K562 (cell line): ENCODE measurements around the gene SPIRE1. TPM values are rescaled to one million over a fixed set of nuclear protein-coding genes. Genes with fewer than 3 reads are reported as not detected.
A peak's percentile ranks its signal among the peaks of the same experiment; 100 is the strongest.

Experiments
- ATAC-seq: fragments of 200-7000 bp; cut with Tn5 transposase; 3 replicates; pipeline ENCODE4 v1.9.1; 2020; ENCODE audit warnings: moderate library complexity
- BruUV-seq: library from RNA; stranded (reverse); fragments of 400-500 nt; replicated peaks from 2 replicates; lab custom pipeline; 2021; lab: Mats Ljungman, UMichigan
- CTCF ChIA-PET: fragments of 300-600 bp; formaldehyde crosslinking; extraction: SDS; loops from one replicate; lab custom pipeline; 2021; ENCODE audit warnings: low intra/inter-chr PET ratio; lab: Yijun Ruan, JAX
- POLR2A ChIA-PET: fragments of 300-600, 350-650 bp; sonication (Branson Sonifier 250); formaldehyde crosslinking; extraction: SDS; loops from one replicate; lab custom pipeline; 2021; ENCODE audit warnings: antibody characterized with exemption, inconsistent platforms; lab: Yijun Ruan, JAX
- DNase-seq, 4 experiments: peaks; one replicate each; pipeline versions ENCODE4 v3.0.0 to v3.0.0-alpha.2; 2011 to 2018; ENCODE audit warnings: low spot score in 3 of 4, mixed read lengths in 3 of 4; ENCODE audit errors: extremely low read depth in 1 of 4
- FAIRE-seq: peaks from 2 replicates; lab custom pipeline; 2011; peaks lifted over from hg19 to GRCh38; lab: Jason Lieb, UNC
- H2AFZ ChIP-seq: 2 replicates; pipeline ENCODE4 v1.6.0; 2011; ENCODE audit warnings: low read depth, low read length, control low read depth, inconsistent platforms
- H3K27ac ChIP-seq: fragments of 200-600 bp; 3 replicates; pipeline ENCODE4 v1.8.0; 2011; ENCODE audit warnings: low read depth, mild to moderate bottlenecking, control low read depth, inconsistent platforms, low read length, moderate library complexity, mixed read lengths; ENCODE audit errors: extremely low read depth
- H3K27me3 ChIP-seq, 2 experiments: fragments of 300-600 bp in 1 of 2; 2 replicates in 1 of 2; 3 replicates in 1 of 2; pipeline versions ENCODE4 v1.6.0 to v1.8.0; 2011; ENCODE audit warnings: inconsistent platforms in 2 of 2, low read length in 2 of 2, mild to moderate bottlenecking in 1 of 2, mixed read lengths in 1 of 2, moderate library complexity in 1 of 2; ENCODE audit not compliant: control insufficient read depth in 2 of 2, insufficient read depth in 2 of 2
- H3K36me3 ChIP-seq: fragments of 300-600 bp; 3 replicates; pipeline ENCODE4 v1.8.0; 2011; ENCODE audit warnings: mild to moderate bottlenecking, low read length, inconsistent platforms; ENCODE audit not compliant: control insufficient read depth, insufficient read depth
- H3K4me1 ChIP-seq, 2 experiments: fragments of 200-600 bp in 1 of 2; replicated peaks in 1 of 2; 2 replicates in 1 of 2; 3 replicates in 1 of 2; pipeline versions ENCODE4 v1.5.1 to v1.8.0; 2011; ENCODE audit warnings: inconsistent platforms in 2 of 2, low read length in 2 of 2, mild to moderate bottlenecking in 1 of 2, mixed read lengths in 1 of 2, moderate library complexity in 1 of 2; ENCODE audit not compliant: control insufficient read depth in 2 of 2, insufficient read depth in 2 of 2
- H3K4me2 ChIP-seq: 2 replicates; pipeline ENCODE4 v1.6.1; 2011; ENCODE audit warnings: low read length, control low read depth, inconsistent platforms, mixed read lengths; ENCODE audit not compliant: insufficient read depth
- H3K4me3 ChIP-seq: fragments of 200-600 bp; sonication (generic), shearing (Covaris generic); 2 replicates; pipeline ENCODE4 v1.5.1; 2016; ENCODE audit warnings: control low read depth, inconsistent platforms
- H3K79me2 ChIP-seq: fragments of 200-600 bp; 3 replicates; pipeline ENCODE4 v1.8.0; 2011; ENCODE audit warnings: low read length, inconsistent platforms; ENCODE audit not compliant: control insufficient read depth, insufficient read depth
- H3K9ac ChIP-seq, 2 experiments: 2 replicates each; pipeline versions ENCODE4 v1.6.0 to v1.6.1; 2011; ENCODE audit warnings: low read depth in 2 of 2, low read length in 2 of 2, control low read depth in 1 of 2, inconsistent platforms in 1 of 2, mild to moderate bottlenecking in 1 of 2, mixed read lengths in 1 of 2; ENCODE audit not compliant: insufficient read depth in 1 of 2
- H3K9me1 ChIP-seq: one replicate; pipeline ENCODE4 v1.6.0; 2011; ENCODE audit warnings: inconsistent platforms, mild to moderate bottlenecking, low read length, moderate library complexity; ENCODE audit not compliant: control insufficient read depth, insufficient read depth
- H3K9me3 ChIP-seq: replicated peaks from 2 replicates; pipeline ENCODE4 v1.5.1; 2011; ENCODE audit warnings: low read depth, low read length, inconsistent platforms; ENCODE audit not compliant: control insufficient read depth, insufficient read depth
- H4K20me1 ChIP-seq: replicated peaks from 2 replicates; pipeline ENCODE4 v1.6.1; 2011; ENCODE audit warnings: low read length, inconsistent platforms, mixed read lengths; ENCODE audit not compliant: control insufficient read depth, insufficient read depth
- HDAC8 ChIP-seq: fragments of 450-650 bp; IDR thresholded peaks from 2 replicates; pipeline ENCODE4 v1.6.1; 2016; ENCODE audit warnings: mild to moderate bottlenecking, missing genetic modification characterization, moderate library complexity, missing compliant biosample characterization
- MAFF ChIP-seq: IDR thresholded peaks from 2 replicates; pipeline ENCODE4 v1.6.1; 2012; ENCODE audit warnings: low read length, improper control_type of control experiment
- MCM5 ChIP-seq: fragments of 450-650 bp; IDR thresholded peaks from 2 replicates; pipeline ENCODE4 v1.6.1; 2016; ENCODE audit warnings: low read depth
- MEF2D ChIP-seq: conservative IDR thresholded peaks from 2 replicates; pipeline ENCODE4 v1.6.1; 2016; ENCODE audit warnings: low read depth, missing genetic modification characterization, missing compliant biosample characterization
- NELFE ChIP-seq: IDR thresholded peaks from 2 replicates; pipeline ENCODE4 v1.6.1; 2011; ENCODE audit warnings: mild to moderate bottlenecking; ENCODE audit not compliant: insufficient read depth, insufficient read length
- POU5F1 ChIP-seq: fragments of 150-350 bp; IDR thresholded peaks from 2 replicates; pipeline ENCODE4 v1.6.1; 2014; ENCODE audit warnings: borderline replicate concordance, low read length, low read depth, mild to moderate bottlenecking; ENCODE audit not compliant: partially characterized antibody
- RBM25 ChIP-seq: fragments of 200-400 bp; formaldehyde crosslinking; IDR thresholded peaks from 2 replicates; pipeline ENCODE4 v1.6.1; 2018; ENCODE audit warnings: low read length, low read depth, moderate library complexity; ENCODE audit not compliant: severe bottlenecking
- WGBS: fragments of 100-300 bp; shearing (Covaris generic); methylation state at CpG from one replicate; pipeline ENCODE4 v1.1.6; 2016; ENCODE audit warnings: low coverage, mixed read lengths; ENCODE audit not compliant: insufficient coverage; ENCODE audit errors: missing lambda C conversion rate; 5-methylcytosine and 5-hydroxymethylcytosine counted together
- in situ Hi-C: fragments of 300-500 bp; cut with MboI; formaldehyde crosslinking; loops from 4 replicates; pipeline ENCODE4 v1.15.0; 2018; ENCODE audit warnings: inconsistent platforms, mixed read lengths
- intact Hi-C: fragments of 100-400 bp; cut with micrococcal nuclease; formaldehyde crosslinking; loops from 2 replicates; pipeline ENCODE4 v1.14.2; 2022
- polyA plus RNA-seq, 8 experiments: library from polyadenylated mRNA; depleted of rRNA in 4 of 8; stranded (reverse) in 5 of 8; unstranded in 3 of 8; fragments of >200 nt; fragmentation: Nextera tagmentation in 2 of 8; fragmentation: Illumina TruSeq in 1 of 8; extraction: Ambion mirVana in 2 of 8; extraction: Trizol in 1 of 8; gene quantifications; 2 replicates each; pipeline versions ENCODE4 v1.2.1 to v1.2.3, GENCODE V29; 2011 to 2014; ENCODE audit warnings: inconsistent platforms in 1 of 8, missing spikeins in 1 of 8
- total RNA-seq, 7 experiments: library from RNA; depleted of rRNA in 6 of 7; stranded (reverse); fragments of >200 nt in 6 of 7; fragmentation: Illumina TruSeq in 2 of 7; extraction: Trizol in 2 of 7; gene quantifications; 2 replicates each; pipeline versions ENCODE4 v1.2.1 to v1.2.3, GENCODE V29; 2011 to 2021; ENCODE audit warnings: low replicate concordance in 1 of 7

SPIRE1 gene
- total and polyA plus RNA-seq, 9 of the 15 experiments (the other 6 are each of a cell fraction or from before 2014, with no cell fraction given): 2.9 to 14.0 (median 10.2) TPM

DNA sequence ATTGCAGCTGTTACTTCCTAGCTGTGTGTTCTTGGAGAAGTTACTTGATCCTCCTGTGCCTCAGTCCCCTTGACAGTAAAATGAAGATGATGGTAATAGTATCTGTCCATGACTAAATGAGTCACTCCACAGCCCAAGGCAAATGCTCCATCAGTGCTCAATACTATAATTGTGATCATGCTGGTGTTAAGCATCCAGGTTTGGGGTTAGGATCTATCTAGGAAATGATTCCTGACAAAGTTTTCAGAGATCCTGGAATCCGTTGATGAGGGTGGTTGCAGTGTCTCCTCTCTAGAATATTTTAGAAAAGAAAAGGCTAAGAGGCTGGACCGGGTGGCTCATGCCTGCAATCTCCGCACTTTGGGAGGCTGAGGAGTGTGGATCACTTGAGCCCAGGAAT is 252.8 kb downstream of the SPIRE1 start:
- WGBS: 52% methylated on average over 3 of the region's 3 CpGs
- H3K79me2 ChIP-seq: peaks cover 14% of the 10 kb centered on the region
- H3K9me1 ChIP-seq: no peaks in the 10 kb centered on the region
- peaks cover 3 to 4% of the 10 kb centered on the region in 2 experiments; a peak in 2 of 5 replicates for H3K27me3 ChIP-seq
- H3K27ac ChIP-seq: no peak overlapping the region
- no peak overlapping the region for H3K9ac ChIP-seq
- ChIA-PET POLR2A (interaction anchor here (1.5 kb wide), 1 partner anchor 9 kb away, joined by 6 read pairs; no protein-coding TSS in a partner anchor), CTCF (no interaction called here)
- no peaks in the 10 kb centered on the region for H3K9me3 ChIP-seq
- TF ChIP-seq POU5F1 (no peak), RBM25 (peak; percentile 55), MCM5 (no peak), MAFF (no peak), MEF2D (tag) (no peak), NELFE (no peak), HDAC8 (tag) (no peak)
- no peak overlapping the region for H3K4me3 ChIP-seq
- in situ Hi-C loops: no loop called here
- BruUV-seq: no TSS peak
- intact Hi-C loops: no loop called here
- FAIRE-seq (no peak), DNase-seq (no peak), ATAC-seq (no peak)
- no peaks in the 10 kb centered on the region for H3K36me3 ChIP-seq
- no peak overlapping the region for H3K4me2 ChIP-seq
- H2AFZ ChIP-seq: no peak overlapping the region
- H3K4me1 ChIP-seq: peaks cover 29 to 35% of the 10 kb centered on the region in 2 experiments; a peak in 4 of 5 replicates
- H4K20me1 ChIP-seq: no peaks in the 10 kb centered on the region
